ENCODE results near the gene FOXP3.

The FOXP3 gene

DNA sequence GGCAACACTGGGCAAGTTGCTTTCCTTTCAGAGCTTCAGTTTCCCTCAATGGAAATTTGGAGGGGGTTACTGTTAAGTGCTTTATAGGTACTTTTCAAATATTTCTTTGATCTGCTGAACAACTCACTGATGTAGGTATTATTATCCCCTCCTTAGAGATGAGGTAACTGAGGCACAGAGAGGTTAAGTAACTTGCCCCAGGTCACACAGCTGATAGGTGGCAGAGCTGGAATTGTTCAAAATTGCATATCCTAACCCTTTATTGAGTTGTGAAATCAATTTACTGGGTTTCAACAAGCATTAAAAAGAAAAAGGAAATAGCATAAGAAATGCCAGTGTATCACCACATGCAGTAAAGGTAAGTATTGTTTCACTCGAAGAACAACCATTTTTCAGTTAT, 11.7 kb upstream of the FOXP3 start:
- DNase-seq (ENCODE audit: low spot score) = no peak

- DNase-seq (ENCODE audit: low spot score) = no peak
These were observed 8.7 kb upstream of the FOXP3 start for GRCh38 chrX:49273181-49273727.

DNA sequence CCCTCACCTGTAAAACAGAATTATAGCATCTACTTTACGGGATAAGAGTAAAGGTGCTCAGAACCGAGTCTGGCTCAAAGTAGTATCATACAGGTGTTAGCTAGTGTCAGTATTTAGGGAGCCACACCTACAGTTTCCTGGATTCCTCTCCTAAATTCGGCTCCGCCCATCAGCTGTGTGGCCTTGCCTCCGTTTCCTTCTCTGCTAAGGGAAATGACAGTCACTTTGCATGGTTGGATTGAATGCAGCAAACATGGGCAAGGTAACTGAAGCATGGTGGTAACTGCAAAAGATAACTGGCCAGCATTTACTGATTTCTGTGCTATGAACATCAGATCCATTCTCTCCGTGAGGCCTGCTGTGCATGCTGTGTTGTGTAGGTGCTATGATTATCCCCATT, 7.9 kb upstream of the FOXP3 start:
- DNase-seq (ENCODE audit: low spot score) = no peak

- no peak for DNase-seq (ENCODE audit: low spot score)
These were observed 6.8 kb upstream of the FOXP3 start for GRCh38 chrX:49271341-49271740.

- DNase-seq (ENCODE audit: low spot score) = no peak
These were observed 5.9 kb upstream of the FOXP3 start for GRCh38 chrX:49270249-49270921.

GRCh38 chrX:49269767-49270248, 5.3 kb upstream of the FOXP3 start, which contains the start of gene PPP1R3F:
Gene PPP1R3F, plus strand, starts transcription at chrX:49269793. Its CDS starts 77 bp downstream, at chrX:49269870.
- no peak for DNase-seq (ENCODE audit: low spot score)

GRCh38 chrX:49269010-49269766, 4.7 kb upstream of the FOXP3 start:
- peak; percentile 98 for DNase-seq (ENCODE audit: low spot score)

DNA sequence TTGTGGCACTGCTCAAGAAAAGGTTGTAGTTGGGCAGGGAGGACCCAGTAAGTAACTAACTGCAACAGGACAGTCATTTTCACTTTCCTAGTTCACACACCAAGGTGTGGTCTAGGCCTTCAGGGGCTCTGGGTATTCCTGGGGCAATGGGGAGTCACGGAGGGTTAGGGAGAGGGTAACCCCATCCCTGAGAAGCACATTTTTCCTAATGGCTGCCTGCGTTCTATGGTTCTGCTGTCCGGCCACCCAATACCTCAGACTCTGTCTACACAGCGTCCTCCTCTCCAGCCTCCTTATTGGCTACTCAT, 4.1 kb upstream of the FOXP3 start:
- no peak for DNase-seq (ENCODE audit: low spot score)

DNA sequence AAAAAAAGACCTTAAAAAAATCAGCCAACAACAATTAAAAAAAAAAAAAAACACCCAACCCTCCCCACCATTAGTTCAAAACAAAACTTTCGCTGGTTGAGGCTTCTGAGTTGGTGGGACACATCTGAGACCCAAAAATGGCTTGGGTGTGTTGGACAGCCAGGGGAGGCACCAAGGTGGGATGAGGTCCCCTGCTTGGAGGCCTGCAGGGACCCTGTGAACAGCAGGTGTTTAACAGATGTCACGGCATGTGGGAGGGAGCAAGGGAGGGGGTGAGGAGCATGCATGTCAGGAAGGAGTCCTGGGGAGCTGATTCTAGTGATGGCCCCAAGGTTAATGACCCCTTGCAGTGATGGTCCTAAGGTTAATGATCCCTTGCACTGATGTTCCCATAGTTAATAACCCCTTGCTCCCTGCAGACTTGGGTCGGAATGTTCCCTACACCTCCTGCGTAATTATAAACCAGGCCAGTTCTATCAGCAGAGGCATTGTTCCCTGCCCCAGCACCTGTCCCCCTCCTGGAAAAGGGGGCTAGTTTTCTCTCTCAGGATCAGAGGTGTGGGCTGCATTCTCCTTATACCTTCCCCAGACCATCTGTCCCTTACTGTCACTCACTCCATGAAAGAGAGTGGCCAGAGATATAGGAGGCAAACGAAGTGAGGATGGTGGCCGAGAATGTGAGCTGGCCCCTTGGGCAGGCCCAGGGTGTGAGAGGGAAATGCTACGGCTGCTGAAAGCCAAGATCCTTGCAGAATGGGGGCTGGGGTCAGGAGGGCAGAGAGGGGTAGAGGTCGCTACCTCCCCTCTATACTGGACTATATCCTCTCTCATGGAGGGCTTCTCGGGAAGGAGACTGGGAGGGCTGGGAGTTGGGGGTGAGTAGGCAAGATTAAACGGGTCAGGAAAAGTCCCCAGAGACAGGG, 2.3 kb upstream of the FOXP3 start:
- no peak for DNase-seq (ENCODE audit: low spot score)

DNA sequence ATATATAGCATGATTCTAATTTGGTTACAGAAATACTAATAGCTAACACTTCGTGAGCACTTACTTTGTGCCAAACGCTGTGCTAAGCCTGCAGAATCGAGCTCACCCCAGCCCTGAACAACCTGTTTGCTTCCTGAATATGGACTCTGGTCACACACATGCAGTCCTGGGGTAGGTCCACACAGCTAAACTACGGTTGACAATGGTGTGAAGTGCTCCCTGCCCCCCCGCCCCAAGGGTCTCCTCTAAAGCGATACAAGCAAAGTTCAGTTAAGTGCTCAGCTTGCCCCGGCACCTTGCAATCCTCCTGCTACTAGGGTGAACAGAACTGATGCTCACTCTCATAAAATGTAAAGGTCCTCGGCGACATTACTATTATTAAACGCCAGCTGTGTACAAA, 879 bp downstream of the FOXP3 start:
- DNase-seq (ENCODE audit: low spot score) = no peak

- DNase-seq (ENCODE audit: low spot score) = no peak
These were observed 1.9 kb downstream of the FOXP3 start for GRCh38 chrX:49262603-49263002.

- no peak for DNase-seq (ENCODE audit: low spot score)
These were observed 4.1 kb downstream of the FOXP3 start for GRCh38 chrX:49260221-49260985.

GRCh38 chrX:49258749-49259124, 5.8 kb downstream of the FOXP3 start:
- no peak for DNase-seq (ENCODE audit: low spot score)

DNA sequence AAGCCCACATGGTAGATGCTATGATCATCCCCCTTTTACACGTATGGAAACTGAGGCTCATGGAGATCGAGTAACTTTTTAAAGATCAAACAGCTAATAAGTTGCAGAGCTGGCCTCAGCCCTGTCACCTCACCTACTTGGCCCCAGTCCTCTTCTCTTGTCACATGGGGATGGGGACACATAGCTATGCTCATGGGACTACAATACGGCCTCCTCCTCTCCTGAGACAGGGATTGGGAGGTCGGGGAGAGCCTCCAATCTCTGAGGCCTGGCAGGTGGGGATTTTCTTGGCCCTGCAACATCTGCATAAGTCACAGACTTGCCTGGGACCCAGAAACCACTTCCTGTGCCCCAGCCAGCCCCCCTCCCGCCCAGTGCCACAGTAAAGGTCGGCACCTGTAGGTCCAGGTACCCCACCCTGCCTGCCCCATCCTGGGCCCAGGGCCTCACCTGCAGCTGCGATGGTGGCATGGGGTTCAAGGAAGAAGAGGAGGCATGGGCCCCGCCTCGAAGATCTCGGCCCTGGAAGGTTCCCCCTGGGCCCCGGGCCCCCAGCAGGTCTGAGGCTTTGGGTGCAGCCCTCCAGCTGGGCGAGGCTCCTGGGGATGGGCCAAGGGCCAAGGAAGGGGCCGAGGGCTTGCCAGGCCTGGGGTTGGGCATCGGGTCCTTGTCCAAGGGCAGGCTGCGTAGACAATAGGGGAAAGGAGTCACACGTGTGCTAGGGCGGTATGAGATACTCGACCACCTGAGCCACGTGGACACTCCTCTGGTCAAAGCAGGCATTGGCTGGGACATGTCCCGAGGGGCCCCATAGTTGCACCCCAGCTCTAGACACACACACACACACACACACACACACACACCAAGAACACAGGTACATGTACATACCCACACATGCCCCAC, 6.4 kb downstream of the FOXP3 start:
- DNase-seq (ENCODE audit: low spot score) = no peak

GRCh38 chrX:49257074-49257790, 7.3 kb downstream of the FOXP3 start:
- no peak for DNase-seq (ENCODE audit: low spot score)

DNA sequence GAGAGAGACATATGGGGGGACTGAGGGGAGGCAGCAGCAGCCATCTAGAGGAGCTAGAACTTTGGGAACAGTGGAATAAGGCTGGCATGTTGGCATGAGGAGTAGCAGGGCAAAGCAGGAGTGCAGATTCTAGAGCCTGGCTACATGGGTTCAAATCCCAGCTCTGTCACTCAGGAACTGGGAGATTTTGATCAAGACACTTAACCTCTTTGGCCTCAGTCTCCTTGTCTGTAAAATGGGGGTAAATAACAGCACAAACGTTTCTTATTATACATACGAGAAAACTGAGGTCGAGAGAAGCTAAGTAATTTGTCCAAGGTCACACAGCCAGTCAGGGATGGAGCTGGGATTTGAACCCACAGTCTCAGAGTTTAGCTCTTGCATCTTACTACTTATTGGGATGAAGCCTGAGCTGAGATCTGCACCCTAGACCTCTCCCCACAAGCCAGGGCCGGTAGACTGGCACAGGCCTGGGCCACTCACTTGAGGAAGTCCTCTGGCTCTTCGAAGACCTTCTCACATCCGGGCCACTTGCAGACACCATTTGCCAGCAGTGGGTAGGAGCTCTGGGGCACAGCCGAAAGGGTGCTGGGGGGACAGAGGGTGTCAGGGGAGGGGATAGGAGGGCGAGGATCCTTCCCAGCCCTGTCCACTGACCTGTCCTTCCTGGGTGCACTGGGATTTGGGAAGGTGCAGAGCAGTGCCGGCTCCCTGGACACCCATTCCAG, 8.1 kb downstream of the FOXP3 start:
- DNase-seq (ENCODE audit: low spot score) = no peak

DNA sequence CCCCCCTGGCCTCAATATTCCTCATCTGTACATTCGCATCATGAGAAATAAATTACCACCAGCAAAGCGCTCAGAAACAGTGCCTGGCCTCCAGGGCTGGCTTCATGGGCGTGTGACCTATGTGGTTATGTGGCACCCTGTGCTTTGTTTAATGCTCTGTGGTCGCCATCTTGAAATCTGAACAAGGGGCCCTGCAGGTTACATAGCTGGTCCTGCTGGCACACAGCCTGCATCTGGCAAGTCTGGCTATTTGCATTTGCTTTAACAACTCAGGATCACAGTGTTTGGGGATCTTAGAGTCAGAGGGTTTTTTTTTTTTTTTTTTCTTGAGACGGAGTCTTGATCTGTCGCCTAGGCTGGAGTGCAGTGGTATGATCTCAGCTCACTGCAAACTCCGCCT, 9.9 kb downstream of the FOXP3 start:
- DNase-seq (ENCODE audit: low spot score) = no peak

- no peak for DNase-seq (ENCODE audit: low spot score)
These were observed 13.2 kb downstream of the FOXP3 start for GRCh38 chrX:49251325-49251724.

- DNase-seq (ENCODE audit: low spot score) = no peak
These were observed 13.9 kb downstream of the FOXP3 start for GRCh38 chrX:49250578-49250977.

All from cerebellar cortex (tissue), 1 donor.